ENCODE data around the gene SGCA.

The SGCA gene

DNA sequence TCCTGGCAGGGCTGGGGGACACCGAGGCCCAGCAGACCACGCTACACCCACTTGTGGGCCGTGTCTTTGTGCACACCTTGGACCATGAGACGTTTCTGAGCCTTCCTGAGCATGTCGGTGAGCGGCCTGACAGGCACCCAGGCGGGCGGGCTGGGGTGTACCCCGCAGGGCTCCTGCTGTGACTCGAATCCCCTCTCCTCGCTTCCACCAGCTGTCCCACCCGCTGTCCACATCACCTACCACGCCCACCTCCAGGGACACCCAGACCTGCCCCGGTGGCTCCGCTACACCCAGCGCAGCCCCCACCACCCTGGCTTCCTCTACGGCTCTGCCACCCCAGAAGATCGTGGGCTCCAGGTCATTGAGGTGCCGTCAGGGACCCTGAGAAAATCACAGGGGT lies 1.6 kb downstream of the SGCA start:
- no peak for DNase-seq (ENCODE audit: low spot score)

DNA sequence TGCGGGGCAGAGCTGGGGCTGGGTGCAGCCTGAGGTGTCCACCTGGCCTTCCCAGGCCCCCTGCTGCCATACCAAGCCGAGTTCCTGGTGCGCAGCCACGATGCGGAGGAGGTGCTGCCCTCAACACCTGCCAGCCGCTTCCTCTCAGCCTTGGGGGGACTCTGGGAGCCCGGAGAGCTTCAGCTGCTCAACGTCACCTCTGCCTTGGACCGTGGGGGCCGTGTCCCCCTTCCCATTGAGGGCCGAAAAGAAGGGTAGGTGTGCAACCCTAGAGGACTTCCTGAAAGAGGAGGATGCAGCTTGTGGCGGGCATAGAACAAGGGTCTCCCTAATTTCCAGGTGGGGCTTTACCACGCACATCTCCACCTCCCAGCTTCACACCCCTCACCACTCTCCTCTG lies 2.5 kb downstream of the SGCA start:
- DNase-seq (ENCODE audit: low spot score), result no peak

DNA sequence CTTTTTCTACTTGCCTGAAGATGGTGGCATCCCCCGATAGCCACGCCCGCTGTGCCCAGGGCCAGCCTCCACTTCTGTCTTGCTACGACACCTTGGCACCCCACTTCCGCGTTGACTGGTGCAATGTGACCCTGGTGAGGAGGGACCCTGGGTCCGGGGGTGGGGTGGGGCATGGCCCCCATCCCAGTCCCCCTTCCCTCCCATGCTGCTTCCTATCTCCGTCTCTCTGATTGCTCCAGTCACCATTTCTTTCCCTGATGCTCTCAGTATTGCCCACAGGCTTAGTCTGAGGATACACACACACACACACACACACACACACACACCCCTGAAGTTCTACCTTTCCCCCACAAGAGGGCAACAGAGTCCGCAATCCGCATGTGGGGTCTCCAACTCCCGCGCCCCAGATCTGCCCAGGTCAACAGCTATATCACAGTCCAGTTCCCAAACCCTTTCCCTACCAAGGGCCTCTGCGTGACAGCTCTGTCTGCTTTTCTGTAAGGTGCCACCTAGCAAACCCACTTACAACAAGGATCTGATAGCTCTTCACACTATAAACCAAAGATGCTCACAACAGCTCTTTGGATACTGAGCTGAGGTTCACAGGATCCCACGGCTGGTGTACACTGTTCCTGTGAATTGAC lies 3.4 kb downstream of the SGCA start:
- no peak for DNase-seq (ENCODE audit: low spot score)

DNA sequence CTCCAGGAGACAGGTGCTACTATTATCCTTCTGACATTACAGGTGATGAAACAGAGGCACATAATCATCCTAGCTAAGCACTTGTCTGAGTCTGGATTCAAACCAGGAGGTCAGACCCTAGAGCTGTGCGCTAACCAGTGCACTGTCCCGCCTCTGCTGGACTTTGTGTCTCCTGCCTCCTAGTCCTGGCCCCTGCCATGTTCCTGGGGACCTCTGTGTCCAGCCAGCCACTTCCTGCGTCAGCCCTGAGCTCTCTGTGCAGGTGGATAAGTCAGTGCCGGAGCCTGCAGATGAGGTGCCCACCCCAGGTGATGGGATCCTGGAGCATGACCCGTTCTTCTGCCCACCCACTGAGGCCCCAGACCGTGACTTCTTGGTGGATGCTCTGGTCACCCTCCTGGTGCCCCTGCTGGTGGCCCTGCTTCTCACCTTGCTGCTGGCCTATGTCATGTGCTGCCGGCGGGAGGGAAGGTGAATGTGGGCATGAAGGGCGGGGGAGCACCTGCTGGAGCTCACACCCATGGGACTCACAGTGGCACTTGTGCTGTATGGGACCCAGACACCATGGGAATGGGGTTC lies 4.2 kb downstream of the SGCA start:
- no peak for DNase-seq (ENCODE audit: low spot score)

DNA sequence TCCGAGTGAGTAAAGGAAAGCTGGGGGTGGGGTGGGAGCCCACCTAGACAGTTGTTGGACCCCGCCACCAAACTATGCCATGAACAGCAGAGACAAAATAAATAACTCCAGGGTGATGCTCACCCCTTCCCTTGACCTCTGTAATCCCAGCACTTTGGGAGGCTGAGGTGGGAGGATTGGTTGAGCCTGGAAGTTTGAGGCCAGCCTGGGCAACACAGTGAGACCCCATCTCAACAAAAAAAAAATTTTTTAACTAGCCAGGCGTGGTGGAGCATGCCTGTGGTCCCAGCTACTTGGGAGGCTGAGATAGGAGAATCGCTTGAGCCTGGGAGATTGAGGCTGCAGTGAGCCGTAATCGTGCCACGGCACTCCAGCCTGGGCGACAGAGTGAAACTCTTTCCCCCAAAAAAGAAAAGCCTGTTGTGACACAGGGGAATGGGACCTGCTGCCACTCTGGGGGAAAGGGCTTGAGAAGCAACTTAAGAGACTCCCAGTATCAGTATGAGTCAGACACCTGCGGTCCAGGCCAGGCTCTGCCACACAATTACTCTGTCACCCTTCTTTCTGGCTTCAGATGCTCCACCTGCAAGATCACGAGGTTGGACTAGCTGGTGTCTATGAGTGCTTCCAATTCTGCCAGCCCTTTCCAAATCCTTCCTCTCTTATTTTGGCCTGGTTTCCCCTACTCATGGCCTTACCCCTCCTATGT lies 5.0 kb downstream of the SGCA start:
- no peak for DNase-seq (ENCODE audit: low spot score)

- DNase-seq (ENCODE audit: low spot score), result no peak
Measured at GRCh38 chr17:50171371-50172071, 5.7 kb downstream of the SGCA start.

DNA sequence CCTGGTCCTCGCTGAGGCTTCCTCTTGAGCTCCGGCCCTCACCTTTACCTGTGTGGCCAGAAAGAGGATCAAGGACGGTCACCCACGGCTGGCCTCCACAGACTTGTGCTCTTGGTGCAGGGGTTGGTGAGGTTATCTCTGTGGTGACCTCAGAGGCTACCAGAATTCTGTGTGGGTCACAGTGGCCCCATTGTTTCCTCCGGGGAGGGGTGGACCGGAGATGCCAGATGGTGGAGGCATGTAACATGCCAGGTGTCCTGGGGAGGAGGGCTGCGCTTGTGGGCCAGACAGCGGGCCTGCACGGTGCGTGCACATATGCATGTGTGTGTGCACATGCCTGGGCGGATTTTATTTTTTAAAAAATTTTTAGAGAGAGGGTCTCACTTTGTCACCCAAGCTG lies 6.3 kb downstream of the SGCA start:
- DNase-seq (ENCODE audit: low spot score), result no peak

- no peak for DNase-seq (ENCODE audit: low spot score)
Measured at GRCh38 chr17:50172936-50173334, 7.1 kb downstream of the SGCA start.

DNA sequence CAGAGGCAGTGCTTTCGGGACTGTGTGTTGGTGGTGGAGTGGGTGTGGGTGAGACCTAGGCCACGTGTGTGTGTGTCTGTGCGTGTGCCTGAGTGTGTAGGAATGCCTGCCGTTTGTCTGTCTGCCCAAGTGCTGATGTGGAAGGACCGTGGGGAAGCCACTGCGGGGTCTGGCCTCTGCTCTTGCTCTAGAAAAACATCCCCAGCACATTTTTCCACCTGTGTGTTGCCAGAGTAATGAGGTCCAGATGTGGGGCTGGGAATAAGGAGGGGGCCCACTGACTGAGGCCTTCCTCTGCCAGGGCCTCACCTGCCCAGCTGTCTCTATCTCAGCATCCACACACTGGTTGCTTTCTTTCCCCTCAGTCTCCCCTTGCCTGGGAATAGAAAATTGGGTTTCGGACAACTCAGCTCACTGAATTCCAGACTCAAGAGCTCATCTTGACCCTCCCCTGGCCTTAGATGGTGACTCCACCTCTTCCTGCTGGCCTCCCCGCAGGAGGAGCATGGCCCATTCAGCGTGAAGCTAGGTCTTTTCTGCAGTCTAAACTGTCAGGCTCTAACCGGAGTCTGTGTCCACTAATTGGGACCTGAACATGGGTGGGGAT lies 7.6 kb downstream of the SGCA start:
- no peak for DNase-seq (ENCODE audit: low spot score)

DNA sequence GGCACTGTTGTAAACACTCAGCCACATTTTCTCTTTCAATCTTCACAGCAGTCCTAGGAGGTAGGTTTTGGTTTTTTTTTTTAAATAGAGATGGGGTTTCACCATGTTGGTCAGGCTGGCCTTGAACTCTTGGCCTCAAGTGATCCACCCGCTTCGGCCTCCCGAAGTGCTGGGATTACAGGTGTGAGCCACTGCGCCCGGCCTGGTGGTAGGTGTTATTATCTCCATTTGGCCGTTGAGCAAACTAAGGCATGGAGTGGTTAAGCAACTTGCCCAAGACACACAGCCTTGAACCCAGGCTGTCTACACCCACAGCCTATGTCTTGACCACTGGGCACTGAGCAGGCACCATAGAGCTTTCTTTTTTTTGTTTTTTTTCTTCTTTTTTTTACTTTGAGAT lies 8.6 kb downstream of the SGCA start:
- DNase-seq (ENCODE audit: low spot score), result no peak

GRCh38 chr17:50175035-50175807 lies 9.4 kb downstream of the SGCA start:
- DNase-seq (ENCODE audit: low spot score), result no peak

DNA sequence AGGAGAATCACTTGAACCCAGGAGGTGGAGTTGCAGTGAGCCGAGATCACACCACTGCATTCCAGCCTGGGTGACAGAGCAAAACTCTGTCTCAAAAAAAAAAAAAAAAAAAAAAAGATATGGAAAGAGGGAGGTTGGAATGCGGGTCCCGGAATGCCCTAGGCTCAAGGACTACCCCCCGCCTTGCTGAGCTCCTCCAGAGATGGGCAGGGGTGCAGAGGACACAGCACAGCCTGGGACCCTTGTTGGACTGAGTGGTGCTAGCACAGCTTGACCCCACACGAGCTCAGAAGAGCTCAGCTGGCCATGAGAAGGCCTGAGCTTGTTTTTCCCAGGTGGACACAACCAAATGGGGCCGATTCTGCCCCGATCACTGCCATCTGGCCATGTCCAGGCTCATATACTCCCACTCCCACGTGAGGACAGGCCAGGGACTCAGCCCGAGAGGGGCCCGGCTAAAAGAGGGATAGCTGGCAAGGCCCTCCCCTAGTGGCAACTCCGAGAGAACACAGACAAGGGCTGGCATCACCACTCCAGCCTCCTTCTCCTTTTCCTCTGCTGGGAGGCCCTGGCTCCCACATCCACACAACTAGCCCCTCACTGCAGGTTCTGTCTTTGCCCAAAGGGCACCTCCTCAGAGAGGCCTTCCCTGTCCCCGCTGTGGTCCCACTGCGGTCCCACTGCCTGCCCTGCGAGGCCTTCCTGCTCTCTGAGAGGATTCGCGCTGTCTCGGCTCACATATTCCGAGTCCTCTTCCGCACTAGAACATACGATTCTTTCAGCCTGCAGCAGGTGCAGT lies 11.0 kb downstream of the SGCA start:
- no peak for DNase-seq (ENCODE audit: low spot score)

- DNase-seq (ENCODE audit: low spot score), result no peak
Measured at GRCh38 chr17:50177476-50177875, 11.7 kb downstream of the SGCA start.

DNA sequence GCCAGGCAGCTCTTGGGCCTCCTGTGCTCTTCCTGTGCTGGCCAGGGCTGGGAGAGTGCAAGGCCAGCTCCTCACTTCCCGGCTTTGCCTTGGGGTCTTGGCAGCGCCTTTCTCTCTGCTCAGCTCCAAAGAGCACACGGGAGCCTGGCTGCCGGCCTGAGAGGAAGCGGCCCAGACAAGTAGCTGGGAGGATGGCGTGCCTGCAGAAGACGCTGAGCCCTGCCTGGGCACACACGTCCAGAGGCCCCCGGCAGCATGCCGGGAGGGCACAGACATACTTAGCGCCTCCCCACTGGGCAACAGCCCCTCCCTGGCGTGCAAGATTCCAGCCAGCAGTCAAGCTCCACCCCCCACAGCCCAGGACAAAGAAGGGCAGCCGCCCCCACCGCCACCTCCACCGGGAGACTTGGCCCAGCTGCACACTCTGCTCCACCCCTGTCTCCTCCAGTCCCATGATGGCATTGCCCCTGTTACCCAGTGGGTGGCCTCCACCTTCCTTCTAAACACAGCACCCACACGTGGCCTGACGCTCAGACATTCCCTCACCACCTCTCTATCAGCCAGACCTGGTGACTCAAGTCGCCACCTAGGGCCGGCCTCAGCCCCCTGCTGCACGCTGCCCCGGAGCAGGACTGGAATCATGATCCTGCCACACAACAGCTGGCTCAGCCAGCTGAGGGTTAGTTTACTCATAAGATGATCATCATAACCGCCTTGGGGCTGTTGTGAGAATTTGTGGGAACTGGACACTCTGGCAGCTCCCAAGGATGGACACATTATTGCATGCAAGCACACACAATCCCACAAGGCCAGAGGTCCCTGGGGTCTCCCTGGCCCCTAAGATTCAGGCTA lies 12.4 kb downstream of the SGCA start:
- peak; percentile 85 for DNase-seq (ENCODE audit: low spot score)

GRCh38 chr17:50180111-50180510 lies 14.3 kb downstream of the SGCA start:
- no peak for DNase-seq (ENCODE audit: low spot score)

- no peak for DNase-seq (ENCODE audit: low spot score)
Measured at GRCh38 chr17:50180620-50181019, 14.8 kb downstream of the SGCA start.

- no peak for DNase-seq (ENCODE audit: low spot score)
Measured at GRCh38 chr17:50181144-50181543, 15.3 kb downstream of the SGCA start.

GRCh38 chr17:50181591-50182560 lies 16.1 kb downstream of the SGCA start:
- DNase-seq (ENCODE audit: low spot score), result no peak
